HG02623 (cell line): ENCODE results near the gene DIPK1A.

Experiments
- ATAC-seq: cut with Tn5 transposase; IDR thresholded peaks from one replicate; pipeline ENCODE4 v1.9.1; 2021; ENCODE audit warnings: moderate library complexity; ENCODE audit not compliant: unreplicated experiment

The DIPK1A gene

DNA sequence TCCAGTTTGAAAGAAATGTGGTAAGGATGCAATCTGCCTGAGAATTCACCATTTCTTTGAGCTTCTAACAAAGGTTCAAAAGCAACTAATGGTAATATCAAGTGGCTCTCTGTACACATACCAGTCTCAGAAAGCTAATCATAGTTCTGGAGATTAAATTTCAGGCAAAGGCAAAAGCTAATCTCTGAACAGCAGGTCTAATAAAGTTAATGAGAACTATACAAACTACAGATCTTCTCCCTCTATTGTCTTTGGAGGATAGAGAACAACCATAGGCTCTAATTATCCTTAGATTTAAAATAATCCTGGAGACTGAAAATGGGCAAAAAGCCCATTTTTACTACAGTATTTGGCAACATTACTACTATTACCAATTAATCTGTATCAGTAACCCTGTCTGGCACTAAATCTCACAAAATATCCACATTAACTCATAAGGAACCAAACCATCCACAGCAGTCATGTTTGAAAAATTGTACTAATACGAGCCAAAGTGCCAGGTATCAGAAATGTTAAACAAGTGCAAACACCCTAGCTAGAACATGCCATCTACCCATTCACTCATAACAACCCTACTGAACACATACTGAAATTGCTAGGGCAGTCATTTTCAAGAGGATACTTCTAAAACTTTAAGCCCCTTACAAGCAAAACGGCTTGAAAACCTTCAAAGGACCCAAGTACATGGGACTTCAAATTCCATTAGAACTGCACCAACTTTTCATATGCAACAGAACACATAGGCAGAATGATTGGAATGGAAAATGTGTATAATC is 4.8 kb downstream of the DIPK1A start:
- ATAC-seq: no peak

DNA sequence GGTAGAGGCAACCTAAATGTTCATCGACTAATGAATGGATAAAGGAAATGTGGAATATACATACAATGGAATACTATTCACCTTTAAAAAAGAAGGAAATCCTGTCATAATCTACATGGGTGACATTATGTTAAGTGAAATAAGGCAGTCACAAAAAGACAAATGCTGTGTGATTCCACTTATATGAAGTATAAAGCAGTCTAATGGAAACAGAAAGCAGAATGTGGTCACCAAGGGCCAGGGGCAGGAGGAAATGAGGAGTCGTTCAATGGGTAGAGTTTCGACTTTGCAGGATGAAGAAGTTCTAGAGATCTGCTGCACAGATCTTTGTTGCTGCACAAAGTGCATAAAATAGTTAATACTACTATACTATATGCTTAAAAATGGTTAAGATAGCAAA is 7.8 kb downstream of the DIPK1A start:
- peak; percentile 51 for ATAC-seq

DNA sequence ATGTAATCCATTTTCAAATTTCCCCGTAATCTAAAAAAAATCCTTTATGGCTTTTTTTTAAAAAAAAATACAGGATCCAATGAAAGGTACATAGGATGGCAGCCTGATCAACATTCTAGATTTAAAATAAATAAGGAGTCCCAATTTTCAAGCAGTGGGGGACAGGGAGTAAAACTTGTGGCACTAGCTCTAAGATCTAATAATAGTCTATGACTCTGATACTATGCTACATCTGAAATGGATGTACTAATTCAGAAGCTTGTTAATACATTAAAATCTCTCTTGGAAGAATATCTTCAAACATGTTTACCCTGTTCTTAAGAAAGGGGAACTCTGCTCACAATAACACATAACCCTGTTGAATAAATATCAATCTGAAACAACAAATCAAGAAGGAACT is 8.5 kb downstream of the DIPK1A start:
- ATAC-seq: no peak

DNA sequence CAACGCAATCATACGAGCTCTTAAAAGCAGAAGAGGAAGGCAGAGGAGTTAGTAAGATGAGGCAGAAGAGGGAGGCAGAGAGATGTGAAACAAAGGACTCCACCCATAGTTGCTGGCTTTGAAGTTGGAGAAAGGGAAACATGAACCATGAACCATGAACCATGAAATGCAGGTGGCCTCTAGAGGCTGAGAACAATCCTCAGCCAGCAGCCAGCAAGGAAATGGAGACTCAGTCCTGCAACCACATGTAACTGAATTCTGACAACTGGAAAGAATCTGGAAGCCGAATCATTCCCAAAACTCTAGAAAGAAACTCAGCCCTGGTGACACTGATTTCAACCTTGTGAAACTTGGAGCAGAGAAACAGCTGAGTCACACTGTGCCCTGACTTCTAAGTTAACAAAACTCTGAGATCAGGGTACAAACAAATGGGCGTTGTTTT is 10.1 kb downstream of the DIPK1A start:
- peak; percentile 75 for ATAC-seq

DNA sequence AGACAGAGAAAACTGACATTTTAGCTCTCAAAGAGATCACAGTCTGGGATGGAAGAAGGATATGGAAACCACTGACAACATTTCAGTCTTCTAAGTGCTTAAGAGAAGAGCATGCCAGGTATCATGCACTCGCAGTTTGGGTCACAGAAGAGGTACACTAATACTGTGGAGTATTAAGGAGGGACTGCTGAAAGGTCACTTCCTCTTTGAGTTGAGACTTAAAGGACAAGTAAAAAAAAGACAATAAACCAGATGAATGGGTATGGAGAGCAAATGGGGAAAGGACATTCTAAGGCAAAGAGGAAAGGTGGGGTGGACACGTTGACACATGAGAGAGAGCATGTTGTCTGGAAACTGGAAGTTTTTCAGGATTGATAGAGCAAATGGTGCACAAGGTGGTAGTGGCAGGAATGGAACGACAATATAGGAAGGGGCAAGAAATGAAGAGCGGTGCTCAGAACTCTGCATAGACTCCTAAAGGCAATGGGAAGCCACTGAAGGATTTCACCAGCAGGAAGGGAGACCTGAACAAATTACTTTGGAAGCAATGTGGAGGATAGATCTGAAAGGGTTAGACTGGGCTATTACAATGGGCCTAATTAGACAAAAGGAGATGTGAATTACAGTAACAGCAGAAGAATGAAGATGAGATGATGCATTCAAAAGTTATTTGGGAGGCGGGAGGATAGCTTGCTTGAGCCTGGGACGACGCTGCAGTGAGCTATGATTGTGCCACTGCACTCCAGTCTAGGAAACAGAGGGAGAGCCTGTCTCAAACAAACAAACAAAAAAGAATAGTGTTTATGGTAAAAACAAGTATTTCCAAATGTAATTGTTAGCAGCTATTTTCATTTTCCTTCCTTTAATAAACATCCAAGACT is 11.1 kb downstream of the DIPK1A start:
- no peak for ATAC-seq

DNA sequence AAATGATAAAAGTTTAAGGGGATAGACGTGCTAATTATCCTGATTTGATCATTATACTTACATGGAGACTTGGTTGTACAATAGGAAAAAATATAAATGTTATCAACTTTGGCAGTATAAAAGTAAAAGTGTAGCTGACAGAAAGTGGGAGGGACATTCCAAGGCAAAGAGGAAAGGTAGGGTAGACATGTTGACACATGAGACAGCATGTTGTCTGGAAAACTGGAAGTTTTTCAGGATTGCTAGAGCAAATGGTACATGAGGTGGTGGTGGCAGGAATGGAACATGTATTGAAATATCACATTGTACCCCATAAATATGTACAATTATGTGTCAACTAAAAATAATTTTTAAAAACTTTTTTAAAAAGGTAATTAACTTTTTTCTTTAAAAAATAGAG is 13.2 kb downstream of the DIPK1A start:
- ATAC-seq: no peak

DNA sequence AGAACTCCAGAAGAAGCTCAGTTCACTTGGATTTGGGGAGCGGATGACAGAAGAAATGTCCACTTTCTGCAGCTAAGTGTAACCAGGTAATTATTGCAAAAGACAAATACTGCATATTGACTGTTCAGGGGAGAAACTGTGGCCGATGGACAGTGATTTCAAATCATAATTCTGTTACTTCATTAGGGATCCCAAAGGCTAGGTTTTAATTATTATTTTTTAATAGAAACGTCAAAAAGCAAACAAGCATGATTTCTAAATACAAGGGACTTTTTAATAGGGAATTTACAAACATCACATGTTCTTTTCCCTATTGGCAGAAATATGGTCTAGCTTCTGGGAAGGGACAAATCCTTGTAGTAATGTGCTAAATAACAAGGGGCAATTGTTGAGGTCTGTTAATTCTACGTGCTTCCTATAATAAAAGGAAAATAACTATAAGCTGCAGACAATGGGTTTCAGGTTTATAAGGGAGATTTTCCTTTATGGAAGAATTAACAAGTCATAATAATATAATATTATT is 15.5 kb downstream of the DIPK1A start:
- ATAC-seq: no peak

DNA sequence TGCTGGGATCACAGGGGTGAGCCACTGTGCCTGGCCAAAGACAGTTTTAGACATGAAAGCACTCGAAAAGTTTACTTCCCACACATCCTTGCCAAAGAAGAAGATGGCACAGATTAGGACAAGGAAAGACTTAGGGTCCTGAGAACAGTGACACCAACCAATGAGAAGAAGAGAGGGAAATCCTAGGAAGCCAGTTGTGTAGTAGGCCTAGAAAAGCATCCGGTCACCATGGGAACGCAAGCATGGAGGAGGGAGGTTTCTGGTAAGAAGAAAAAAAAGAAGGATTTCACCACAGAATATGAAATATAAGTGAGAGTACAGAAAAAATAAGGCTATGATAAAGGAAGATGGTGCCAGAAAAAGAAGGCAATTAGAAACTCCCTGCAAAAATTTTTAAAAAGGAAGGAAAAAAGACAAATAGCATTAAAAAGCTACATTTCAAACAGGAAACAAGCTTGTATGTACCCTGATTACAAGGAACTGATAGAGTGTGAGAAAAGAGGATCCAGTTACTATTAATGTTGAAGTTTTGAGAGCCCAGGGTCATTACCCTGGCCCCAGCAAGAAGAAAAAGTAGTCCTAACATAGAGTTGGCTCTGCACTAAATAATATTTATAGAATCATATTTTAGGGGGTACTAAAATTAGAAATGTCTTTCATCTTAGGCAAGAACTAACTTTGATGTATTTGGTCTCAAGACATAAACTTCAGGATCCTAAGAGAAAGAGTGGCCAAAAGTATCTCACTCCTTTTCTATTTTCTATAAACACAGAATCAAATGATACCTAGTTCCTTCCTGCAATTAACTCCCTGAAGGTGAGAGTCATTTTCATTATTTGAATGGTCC is 16.1 kb downstream of the DIPK1A start:
- ATAC-seq: no peak

DNA sequence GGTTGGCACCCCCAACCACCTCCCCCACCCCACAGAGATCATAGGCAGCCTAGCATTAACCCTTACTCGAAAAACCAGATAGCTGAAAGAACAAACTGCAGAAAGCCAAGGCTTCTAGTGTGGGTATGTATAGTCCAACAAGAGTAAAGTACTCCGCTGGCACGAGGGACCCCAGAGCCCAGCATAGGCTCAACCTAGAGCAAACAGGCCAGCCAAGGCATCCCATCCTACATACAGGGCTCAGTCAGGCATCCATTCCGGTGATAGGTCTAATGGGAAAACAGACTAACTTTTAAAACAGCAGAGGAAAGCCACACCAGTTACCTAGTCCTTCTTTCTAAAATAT is 17.8 kb downstream of the DIPK1A start:
- no peak for ATAC-seq

DNA sequence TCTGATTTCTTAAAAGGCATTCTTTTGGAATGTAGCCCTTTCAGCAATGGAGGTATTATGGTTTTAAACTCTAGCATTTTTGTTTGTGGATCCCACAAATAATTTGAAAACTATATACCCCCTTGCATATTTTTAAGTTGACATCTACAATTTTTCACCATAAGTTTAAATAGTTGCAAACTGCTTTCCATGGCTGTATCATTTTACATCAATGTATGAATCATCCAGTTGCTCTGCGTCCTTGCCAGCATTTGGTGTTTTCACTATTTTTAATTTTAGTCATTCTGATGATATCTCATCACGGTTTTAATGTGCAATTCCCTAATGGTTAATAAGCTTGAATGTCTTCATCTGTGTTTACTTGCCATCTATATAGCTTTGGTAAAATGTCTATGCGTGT is 20.7 kb downstream of the DIPK1A start:
- ATAC-seq: no peak

DNA sequence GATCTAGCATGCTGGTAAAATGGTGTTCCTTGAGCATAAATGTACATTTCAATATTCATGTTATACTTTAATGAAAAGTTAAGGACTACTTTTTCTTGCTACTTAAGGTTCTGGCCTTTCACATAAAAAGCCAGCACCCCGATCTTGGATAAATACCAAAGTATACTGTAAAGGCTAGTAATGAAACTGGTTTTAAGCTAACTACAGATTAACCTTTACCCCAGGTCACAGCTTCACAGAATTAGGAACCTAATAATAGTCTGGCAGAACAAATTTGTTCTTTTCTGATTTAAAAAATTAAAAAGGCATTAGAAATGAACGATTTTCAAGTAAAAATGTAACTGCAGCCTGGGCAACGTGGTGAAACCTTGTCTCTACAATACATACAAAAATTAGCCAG is 23.5 kb downstream of the DIPK1A start:
- ATAC-seq: no peak

DNA sequence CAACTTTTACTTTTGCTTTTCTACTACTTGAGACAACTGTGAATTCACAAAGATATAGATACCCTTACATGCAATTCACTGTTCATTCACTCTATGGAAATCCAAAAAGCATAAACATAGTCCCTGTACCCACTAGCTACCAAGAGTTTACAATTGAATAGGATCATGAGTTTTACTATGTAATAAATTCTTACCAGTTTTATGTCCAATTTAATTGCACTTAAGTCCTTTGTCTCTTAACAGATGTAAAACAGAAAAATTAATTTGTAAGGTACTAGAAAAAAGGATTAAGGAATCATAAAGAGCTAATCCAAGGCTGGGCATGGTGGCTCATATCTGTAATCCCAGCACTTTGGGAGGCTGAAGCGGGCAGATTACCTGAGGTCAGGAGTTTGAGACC is 24.4 kb downstream of the DIPK1A start:
- ATAC-seq: no peak

DNA sequence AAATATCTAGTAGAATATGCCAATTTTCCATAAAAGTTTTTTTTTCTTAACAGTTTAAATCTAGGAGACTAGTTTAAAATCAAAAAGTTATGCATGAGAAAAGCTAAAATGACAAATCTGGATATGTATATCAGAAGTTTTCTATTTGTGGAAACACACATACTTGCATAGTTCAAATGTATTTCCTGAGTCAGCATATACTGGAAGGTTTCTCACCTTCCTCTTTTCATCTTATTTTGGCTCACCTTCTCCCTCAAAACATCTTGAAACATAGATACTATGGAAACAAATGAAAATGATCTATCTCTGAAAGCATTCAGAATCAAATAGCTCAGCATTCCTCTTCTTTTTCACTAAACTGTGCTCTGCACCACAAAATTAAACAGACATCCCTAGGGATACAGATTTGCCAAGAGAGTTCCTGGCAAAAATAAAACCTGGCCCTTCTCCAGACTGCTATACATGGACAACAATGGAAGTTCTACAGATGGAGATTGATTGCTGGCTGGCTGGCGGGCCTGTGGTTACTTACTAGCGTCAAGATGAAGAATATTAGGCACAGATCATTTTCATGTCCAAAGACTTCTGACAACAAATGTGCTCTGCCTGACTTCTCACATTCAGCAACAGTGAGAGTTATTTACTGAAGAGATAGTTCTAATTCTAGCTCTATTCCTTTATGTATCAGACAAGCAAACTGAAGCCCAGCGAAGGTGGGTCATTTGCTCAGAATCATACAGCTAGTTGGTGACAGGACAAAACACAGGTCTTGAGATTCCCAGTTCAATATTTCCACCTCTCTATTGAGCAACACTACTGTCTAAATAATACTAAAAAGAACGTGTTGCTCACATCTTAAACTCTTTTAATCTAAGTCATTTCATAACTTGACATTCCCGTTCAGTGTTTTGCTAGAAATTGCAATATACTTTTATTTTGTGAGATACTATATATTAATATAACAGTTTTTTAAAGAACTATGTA is 26.6 kb downstream of the DIPK1A start:
- no peak for ATAC-seq

DNA sequence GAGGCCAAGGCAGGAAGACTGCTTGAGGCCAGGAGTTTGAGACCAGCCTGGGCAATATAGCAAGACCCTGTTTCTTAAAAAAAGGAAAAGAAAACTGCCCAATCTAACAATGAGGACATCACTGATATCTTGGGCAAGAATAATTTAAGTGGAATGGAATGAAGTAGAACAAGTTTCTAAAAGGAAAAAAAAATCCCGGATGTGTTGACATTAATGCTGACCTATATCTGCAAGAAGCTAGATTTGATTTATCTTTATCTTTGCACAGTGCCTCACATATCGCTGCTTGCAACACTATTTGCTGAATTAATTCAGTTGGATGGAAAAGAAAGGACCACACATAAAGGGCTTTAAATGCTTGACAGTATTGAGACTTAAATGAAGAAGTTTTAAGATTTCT is 27.8 kb downstream of the DIPK1A start:
- ATAC-seq: no peak

DNA sequence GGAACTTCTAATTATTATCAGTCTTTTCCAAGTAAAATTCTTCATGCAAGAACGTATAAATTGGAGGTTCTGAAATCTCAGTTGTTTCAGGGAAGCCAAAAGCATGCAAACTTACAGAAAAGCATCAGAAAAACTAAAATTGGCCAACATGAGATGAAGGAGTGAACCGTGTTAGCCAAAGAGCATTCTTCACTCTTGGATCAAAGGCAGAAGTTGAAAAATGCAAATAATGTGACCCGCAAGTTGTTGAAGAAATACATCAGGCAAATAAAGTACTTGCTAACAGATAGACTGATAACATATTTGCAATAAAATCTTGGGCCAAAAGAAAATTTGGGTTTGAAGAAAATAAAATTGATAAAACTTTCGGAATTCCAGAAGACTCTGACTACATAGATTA is 29.6 kb downstream of the DIPK1A start:
- ATAC-seq: no peak

DNA sequence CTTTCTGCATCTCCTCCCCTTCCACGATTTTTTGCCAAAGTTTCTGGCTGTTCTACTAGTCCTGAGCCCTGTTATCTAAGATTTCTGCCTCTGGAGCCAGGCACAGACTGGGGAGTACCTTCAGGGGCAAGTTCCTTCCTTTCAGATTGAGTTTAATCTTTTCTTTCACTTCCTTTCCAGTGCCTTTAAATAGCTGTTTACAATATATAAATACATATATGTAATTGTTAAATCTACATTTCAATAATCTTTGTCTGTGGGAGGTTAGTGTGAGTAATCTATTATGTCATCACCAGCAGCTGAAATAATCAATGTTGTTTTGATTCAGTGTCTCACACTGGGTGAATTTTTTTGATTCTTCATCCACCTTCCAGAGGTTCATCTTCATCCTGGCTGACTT is 31.8 kb downstream of the DIPK1A start:
- peak; percentile 51 for ATAC-seq

DNA sequence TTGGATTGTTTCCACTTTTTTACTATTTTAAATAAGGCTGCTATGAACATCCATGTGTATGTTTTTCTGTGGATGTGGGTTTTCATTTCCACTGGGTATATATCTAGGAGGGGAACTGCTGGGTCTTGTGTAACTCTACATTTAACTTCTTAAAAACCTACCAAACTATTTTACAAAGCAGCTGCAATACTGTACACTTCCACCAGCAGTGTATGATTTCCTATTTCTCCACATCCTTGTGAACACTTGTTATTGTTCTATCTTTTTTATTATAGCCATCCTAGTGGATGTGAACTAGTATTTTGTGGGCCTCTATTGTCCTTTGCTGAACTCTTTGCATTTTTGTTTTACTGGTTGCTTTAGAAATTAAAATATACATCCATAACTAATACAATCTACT is 33.4 kb downstream of the DIPK1A start:
- no peak for ATAC-seq

DNA sequence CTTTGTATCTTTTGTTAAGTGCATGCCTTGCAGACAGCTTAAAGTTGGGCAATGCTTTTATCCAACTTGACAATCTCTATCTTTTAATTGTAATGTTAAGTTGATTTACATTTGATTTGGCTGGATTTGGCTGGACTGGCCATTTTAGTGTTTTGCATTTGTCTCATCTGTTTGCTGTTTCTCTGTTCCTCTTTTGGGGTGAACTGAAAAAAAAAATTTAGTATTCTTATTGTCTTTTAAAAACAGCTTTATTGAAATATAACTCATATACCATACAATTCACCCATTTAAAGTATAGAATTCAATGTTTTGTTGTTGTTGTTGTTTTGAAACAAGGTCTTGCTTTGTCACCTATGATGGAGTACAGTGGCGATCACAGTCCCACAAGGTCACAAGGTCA is 34.4 kb downstream of the DIPK1A start:
- no peak for ATAC-seq

DNA sequence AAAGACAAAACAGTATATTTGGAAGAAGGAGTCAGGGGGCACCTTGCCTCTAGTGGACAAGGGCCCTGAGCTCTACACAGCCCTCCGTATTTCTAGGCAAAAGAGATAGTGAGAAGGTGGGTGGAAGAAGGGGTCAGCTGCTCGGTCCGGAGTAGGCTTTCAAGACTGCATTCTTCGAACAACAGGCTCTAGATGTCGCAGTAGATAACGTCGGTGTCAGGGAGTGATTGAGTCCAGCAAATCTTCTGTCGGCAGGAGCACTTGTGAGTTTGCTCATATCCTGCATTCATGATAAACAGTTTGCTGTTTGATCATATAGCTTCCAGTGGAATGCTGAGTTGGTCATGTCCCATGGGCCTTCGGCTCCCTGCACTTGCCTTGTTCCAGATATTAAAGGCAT is 36.8 kb downstream of the DIPK1A start:
- ATAC-seq: no peak

DNA sequence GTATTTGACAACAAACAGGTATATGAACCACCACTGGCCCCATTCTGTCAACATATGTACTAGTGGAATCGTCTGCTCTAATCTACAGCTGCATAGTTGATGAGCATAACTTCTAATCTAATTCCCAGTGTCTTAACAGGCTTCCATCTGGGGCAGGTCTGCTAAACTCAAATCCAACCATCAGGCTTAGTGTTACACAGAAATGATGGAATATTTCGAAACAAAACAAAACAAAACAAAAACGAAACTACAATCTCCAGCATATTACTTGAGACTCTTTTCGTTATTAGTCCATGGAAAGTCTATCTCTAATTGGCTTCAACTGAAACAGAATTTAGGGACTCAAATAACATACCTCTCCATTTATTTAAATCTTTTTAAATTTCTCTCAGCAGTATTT is 37.6 kb downstream of the DIPK1A start:
- ATAC-seq: no peak
